B cell (primary cell): Measurements from ENCODE around the gene TWIST2.

ENCODE experiments used
- EZH2 ChIP-seq: IDR thresholded peaks from 2 replicates; pipeline ENCODE4 v1.6.1; 2012; ENCODE audit warnings: borderline replicate concordance, low read depth, mild to moderate bottlenecking, moderate library complexity, low read length; ENCODE audit not compliant: insufficient read depth, poor library complexity, severe bottlenecking
- TF ChIP-seq, protein P1 (sequence below): fragments of 200-600 bp; IDR thresholded peaks from one replicate; pipeline ENCODE4 v1.8.0; 2022; ENCODE audit warnings: antibody characterized with exemption, mild to moderate bottlenecking

- TF ChIP-seq, protein P1, sequence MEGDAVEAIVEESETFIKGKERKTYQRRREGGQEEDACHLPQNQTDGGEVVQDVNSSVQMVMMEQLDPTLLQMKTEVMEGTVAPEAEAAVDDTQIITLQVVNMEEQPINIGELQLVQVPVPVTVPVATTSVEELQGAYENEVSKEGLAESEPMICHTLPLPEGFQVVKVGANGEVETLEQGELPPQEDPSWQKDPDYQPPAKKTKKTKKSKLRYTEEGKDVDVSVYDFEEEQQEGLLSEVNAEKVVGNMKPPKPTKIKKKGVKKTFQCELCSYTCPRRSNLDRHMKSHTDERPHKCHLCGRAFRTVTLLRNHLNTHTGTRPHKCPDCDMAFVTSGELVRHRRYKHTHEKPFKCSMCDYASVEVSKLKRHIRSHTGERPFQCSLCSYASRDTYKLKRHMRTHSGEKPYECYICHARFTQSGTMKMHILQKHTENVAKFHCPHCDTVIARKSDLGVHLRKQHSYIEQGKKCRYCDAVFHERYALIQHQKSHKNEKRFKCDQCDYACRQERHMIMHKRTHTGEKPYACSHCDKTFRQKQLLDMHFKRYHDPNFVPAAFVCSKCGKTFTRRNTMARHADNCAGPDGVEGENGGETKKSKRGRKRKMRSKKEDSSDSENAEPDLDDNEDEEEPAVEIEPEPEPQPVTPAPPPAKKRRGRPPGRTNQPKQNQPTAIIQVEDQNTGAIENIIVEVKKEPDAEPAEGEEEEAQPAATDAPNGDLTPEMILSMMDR: no peak
- no peak for TF ChIP-seq EZH2
These were observed 14.0 kb downstream of the TWIST2 start for GRCh38 chr2:238861766-238862315.
